Subcutaneous abdominal adipose tissue (tissue), 5 donors: ENCODE results near the gene VTI1A.

Experiments
- H3K27ac ChIP-seq: one replicate; pipeline ENCODE4 v1.7.0; 2013; ENCODE audit warnings: low read depth, mild to moderate bottlenecking, inconsistent platforms, low read length, moderate library complexity
- H3K27me3 ChIP-seq, 5 donors: one replicate each; pipeline ENCODE4 v1.7.0; 2013; ENCODE audit warnings: low read length in 5 of 5, inconsistent platforms in 1 of 5; ENCODE audit not compliant: control insufficient read depth in 5 of 5, insufficient read depth in 4 of 5
- H3K36me3 ChIP-seq, 5 donors: one replicate each; pipeline ENCODE4 v1.7.0; 2013; ENCODE audit warnings: low read length in 5 of 5; ENCODE audit not compliant: control insufficient read depth in 5 of 5, insufficient read depth in 5 of 5
- H3K4me1 ChIP-seq, 5 donors: one replicate each; pipeline ENCODE4 v1.7.0; 2013; ENCODE audit warnings: low read length in 5 of 5, mild to moderate bottlenecking in 3 of 5, moderate library complexity in 1 of 5; ENCODE audit not compliant: control insufficient read depth in 5 of 5, insufficient read depth in 5 of 5
- H3K4me3 ChIP-seq, 5 donors: one replicate each; pipeline ENCODE4 v1.7.0; 2013; ENCODE audit warnings: low read length in 5 of 5, low read depth in 1 of 5
- H3K9ac ChIP-seq, 5 donors: one replicate each; pipeline ENCODE4 v1.7.0; 2013; ENCODE audit warnings: low read length in 5 of 5, mild to moderate bottlenecking in 4 of 5, moderate library complexity in 3 of 5
- H3K9me3 ChIP-seq, 5 donors: one replicate each; pipeline ENCODE4 v1.7.0; 2013; ENCODE audit warnings: low read length in 5 of 5; ENCODE audit not compliant: control insufficient read depth in 5 of 5
- donor health status: healthy.
- donor health status: healthy.
- donor health status: healthy.
- donor health status: healthy.
- donor health status: healthy.

Gene VTI1A

DNA sequence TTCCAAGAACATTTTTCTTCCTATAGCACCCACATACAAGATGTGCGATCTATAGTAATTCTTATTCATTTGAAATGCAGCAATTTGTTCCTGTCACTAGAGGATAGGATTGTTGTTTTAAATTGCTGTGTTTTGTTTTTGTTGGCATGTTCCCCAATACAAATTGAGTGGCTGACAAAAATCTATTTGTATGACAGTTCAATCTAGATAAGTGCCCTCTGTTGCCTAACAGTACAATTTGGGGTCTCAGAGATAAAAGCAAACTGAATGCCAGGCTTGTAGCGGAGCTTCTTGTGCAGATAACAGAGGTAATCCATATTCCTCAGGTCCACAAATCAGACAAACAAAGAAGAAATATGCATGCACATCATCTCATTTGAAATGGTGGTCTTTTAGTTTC, 68.8 kb downstream of the VTI1A start:
- no peak overlapping the region for H3K4me3 ChIP-seq
- no peaks in the 10 kb centered on the region for H3K9me3 ChIP-seq
- no peak overlapping the region for H3K9ac ChIP-seq
- no peaks in the 10 kb centered on the region for H3K27me3 ChIP-seq
- no peaks in the 10 kb centered on the region for H3K36me3 ChIP-seq
- H3K27ac ChIP-seq = no peak overlapping the region
- H3K4me1 ChIP-seq = peaks cover 0 to 9% (median 5%) of the 10 kb centered on the region in 5 donors

DNA sequence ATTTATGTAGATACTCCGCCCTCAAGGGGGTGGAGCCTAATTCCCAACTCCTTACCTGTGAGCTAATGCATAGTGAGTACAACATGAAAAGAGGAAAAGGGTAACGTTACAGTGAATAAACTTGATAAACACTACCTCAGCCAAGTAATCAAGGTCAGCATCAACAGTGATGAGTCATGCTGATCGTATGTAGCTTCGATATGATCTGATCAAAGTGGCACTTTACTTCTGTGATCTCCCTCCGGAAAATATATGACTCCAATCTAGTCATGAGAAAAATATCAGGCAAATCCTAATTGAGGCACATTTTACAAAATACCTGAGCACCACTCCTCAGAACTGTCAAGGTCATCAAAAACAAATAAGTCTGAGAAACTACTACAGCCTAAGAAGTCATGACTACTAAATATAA, 70.4 kb downstream of the VTI1A start:
- Histone ChIP-seq H3K9me3 (no peaks in the 10 kb centered on the region), H3K36me3 (no peaks in the 10 kb centered on the region), H3K9ac (no peak overlapping the region), H3K4me1 (peaks cover 0 to 12% (median 7%) of the 10 kb centered on the region in 5 donors), H3K27ac (no peak overlapping the region), H3K4me3 (no peak overlapping the region), H3K27me3 (no peaks in the 10 kb centered on the region)

DNA sequence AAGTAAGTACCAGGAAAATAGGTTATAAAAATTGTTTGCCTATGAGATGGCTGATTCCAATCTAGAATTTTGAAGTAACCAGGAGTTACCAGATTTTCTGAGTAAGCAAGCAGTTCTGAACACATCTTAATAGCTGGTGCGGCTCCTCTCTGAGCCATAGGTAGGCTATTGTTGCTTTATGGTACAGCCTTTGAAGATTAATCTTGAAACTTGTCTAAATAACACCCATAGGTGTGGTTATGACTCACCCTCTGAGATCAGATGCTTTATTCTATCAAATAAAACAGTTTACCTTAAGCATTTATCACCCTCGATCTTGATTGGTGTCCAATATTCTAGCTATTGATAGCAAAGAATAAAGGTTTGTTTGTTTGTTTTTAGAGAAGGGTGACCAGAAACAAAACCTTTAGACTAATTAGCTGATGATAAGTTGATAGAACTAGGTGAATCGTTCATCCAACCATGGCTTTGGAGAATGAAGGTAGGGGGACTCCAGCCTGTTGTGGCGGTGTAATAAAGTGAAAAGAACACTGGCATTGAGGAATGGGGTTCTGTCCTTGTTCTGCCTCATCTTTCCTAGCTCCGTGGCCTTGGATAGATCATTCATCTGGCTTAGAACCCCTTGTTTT, 72.2 kb downstream of the VTI1A start:
- no peaks in the 10 kb centered on the region for H3K27me3 ChIP-seq
- no peak overlapping the region for H3K4me3 ChIP-seq
- H3K36me3 ChIP-seq = no peaks in the 10 kb centered on the region
- no peaks in the 10 kb centered on the region for H3K9me3 ChIP-seq
- H3K4me1 ChIP-seq = peaks cover 0 to 12% (median 7%) of the 10 kb centered on the region in 5 donors
- H3K9ac ChIP-seq = no peak overlapping the region
- no peak overlapping the region for H3K27ac ChIP-seq

DNA sequence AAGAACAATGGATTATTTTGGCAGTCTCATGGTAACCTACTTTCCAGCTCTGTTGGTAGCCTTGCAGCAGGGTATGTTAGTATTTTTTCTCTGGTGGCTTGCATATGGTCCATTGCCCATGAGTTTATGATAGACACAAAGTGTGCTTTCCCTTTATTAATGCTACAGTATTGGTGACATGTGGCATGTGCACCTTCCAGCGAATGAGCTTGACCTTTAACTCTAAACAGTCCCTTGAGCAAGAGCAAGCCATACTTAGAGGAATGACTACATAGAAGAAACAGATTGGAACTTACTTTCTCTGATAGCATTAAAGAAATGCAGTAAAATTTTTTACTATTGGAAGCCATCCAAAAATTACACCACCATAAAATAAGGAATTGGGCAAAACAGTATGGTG, 73.9 kb downstream of the VTI1A start:
- peaks cover 0 to 12% (median 7%) of the 10 kb centered on the region in 5 donors for H3K4me1 ChIP-seq
- H3K4me3 ChIP-seq = no peak overlapping the region
- H3K27me3 ChIP-seq = no peaks in the 10 kb centered on the region
- no peaks in the 10 kb centered on the region for H3K9me3 ChIP-seq
- no peak overlapping the region for H3K27ac ChIP-seq
- no peak overlapping the region for H3K9ac ChIP-seq
- no peaks in the 10 kb centered on the region for H3K36me3 ChIP-seq

DNA sequence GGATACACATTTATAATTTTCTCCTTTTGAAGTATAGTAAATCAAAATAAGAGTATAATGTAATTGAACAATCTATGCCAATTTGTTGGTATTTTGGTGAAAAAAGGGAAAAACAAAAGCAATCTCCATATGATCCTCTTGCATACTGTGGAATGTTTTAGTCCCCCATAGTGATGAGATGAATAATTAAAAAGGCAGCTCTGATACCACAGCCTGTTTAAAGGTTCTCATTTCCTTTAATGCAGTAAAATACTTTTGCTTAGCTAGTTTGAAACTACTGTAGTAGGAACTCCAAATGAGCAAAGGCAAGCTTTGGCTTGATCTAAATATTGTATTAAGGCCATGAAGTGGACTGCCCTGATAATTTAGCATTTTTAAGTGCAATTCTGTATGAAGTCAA, 77.6 kb downstream of the VTI1A start:
- Histone ChIP-seq H3K4me1 (peaks cover 0 to 14% (median 7%) of the 10 kb centered on the region in 5 donors), H3K9ac (no peak overlapping the region), H3K4me3 (no peak overlapping the region), H3K27ac (no peak overlapping the region), H3K27me3 (no peaks in the 10 kb centered on the region), H3K9me3 (no peaks in the 10 kb centered on the region), H3K36me3 (no peaks in the 10 kb centered on the region)

DNA sequence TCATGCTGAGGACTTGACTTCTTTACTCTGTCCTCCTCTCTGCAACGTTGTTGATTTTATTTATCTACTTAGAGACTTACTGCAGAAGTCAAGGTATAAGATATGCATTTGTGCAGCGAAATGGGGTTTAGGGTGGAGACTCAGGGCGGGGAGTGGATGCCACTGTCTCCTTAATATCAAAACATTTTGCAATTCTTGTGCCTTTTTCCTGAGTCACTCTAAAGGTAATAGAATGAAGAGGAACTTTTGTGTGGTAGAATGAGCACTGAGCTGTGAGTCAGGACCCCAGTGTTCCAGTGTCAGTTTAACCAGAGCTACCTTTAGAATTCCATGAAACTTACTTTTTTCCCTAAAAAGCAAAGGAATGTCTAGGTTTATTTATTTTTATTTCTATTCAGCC, 78.2 kb downstream of the VTI1A start:
- Histone ChIP-seq H3K4me1 (peaks cover 0 to 11% (median 5%) of the 10 kb centered on the region in 5 donors), H3K9ac (no peak overlapping the region), H3K27me3 (no peaks in the 10 kb centered on the region), H3K9me3 (no peaks in the 10 kb centered on the region), H3K4me3 (no peak overlapping the region), H3K27ac (no peak overlapping the region), H3K36me3 (no peaks in the 10 kb centered on the region)

DNA sequence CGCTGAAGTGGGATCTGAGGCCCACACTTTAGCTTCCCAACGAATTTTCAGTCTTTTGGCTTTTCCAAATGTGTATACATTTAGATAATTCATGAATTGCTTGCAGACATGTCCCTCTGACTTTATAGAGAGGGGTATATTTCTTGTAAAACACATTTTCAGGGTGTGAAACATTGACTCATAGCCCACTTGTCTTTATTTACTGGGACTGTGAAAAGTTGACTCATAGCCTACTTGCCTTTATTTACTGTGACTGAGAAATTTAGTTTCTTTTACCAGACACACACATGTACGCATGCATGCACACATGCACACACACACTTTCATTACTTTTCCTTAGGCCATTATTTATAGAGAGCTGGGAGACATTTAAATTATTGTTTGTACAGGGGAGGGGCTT, 79.1 kb downstream of the VTI1A start:
- Histone ChIP-seq H3K4me3 (no peak overlapping the region), H3K27ac (no peak overlapping the region), H3K9ac (no peak overlapping the region), H3K9me3 (no peaks in the 10 kb centered on the region), H3K27me3 (no peaks in the 10 kb centered on the region), H3K4me1 (peaks cover 0 to 3% (median 0%) of the 10 kb centered on the region in 5 donors), H3K36me3 (no peaks in the 10 kb centered on the region)

DNA sequence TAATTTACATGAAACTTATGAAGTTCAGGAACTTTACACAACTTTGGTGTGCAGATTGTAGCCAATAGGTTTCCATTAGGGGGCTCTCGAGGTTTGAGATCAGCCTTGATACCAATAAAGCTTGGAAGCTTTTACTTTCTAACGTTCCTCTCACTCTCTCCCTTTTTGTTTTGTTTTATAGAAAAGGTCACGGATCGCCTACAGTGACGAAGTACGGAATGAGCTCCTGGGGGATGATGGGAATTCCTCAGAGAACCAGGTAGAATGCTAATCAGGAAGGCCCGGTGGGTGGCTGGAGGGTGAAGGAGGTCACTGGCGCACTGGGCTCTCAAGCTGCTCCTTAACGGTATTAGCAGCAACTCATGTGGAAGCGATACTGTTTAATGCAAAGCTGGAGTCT, 79.9 kb downstream of the VTI1A start:
- Histone ChIP-seq H3K4me1 (peaks cover 0 to 5% (median 0%) of the 10 kb centered on the region in 5 donors), H3K27me3 (no peaks in the 10 kb centered on the region), H3K4me3 (peak overlapping the region; percentile 4 to 61 (median 47)), H3K9ac (peak overlapping the region in 2 of 5 donors; percentile 26), H3K9me3 (no peaks in the 10 kb centered on the region), H3K36me3 (no peaks in the 10 kb centered on the region), H3K27ac (no peak overlapping the region)

DNA sequence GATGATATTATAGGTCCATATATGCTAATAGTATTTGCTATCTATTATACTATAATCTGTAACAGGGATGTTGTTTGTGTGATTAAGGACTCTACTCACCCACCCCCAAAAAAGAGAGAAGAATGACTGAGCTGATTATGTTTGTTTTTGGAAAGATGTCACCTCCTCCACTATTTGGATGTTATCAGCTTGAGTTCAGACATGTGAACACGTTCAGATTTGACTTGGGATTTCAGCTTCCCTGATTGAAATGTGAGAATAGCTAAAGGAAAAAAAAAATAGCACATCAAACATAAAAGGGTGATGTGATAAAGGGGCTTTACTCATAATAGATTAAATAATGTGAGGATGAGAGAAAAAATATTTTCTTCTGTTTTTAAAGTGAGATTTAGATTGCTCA, 81.2 kb downstream of the VTI1A start:
- Histone ChIP-seq H3K4me1 (peaks cover 0 to 9% (median 0%) of the 10 kb centered on the region in 5 donors), H3K9ac (no peak overlapping the region), H3K36me3 (no peaks in the 10 kb centered on the region), H3K27ac (no peak overlapping the region), H3K4me3 (no peak overlapping the region), H3K9me3 (no peaks in the 10 kb centered on the region), H3K27me3 (no peaks in the 10 kb centered on the region)

DNA sequence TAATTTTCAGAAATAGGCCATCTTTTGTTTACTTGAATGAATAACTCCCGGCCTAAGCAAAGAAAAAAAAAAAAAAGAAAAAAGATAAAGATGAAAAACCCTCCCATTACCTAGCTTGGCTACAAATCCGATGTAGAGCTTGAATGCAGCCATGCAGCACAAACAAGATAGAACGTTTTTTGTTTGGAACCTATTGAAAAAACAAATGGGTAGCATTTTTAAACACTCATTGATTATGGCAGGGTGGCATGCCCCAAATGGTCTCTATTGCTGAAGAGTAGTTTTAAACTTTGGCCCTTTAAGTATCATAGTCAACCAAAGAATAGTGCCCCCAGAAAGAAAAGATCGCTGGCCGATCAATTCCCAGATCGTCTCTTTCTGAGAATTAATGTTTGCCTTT, 84.4 kb downstream of the VTI1A start:
- Histone ChIP-seq H3K4me1 (peaks cover 0 to 21% (median 4%) of the 10 kb centered on the region in 5 donors), H3K36me3 (no peaks in the 10 kb centered on the region), H3K4me3 (peak overlapping the region in 3 of 5 donors; percentile 52 to 63 (median 53)), H3K9ac (peak overlapping the region in 1 of 5 donors; percentile 63), H3K27me3 (no peaks in the 10 kb centered on the region), H3K27ac (no peak overlapping the region), H3K9me3 (no peaks in the 10 kb centered on the region)
